Endothelial cell of umbilical vein (primary cell): Measurements from ENCODE around the gene TUBGCP3. TPM values are rescaled to one million over a fixed set of nuclear protein-coding genes. Genes with fewer than 3 reads are reported as not detected.

Source experiments
- BruUV-seq: library from RNA; stranded (reverse); fragments of 400-500 nt; replicated peaks from 2 replicates; lab custom pipeline; 2021; lab: Mats Ljungman, UMichigan
- CTCF ChIA-PET: fragments of 300-600, 350-600 bp; sonication (Branson Sonifier 250); formaldehyde crosslinking; loops from one replicate; lab custom pipeline; 2021; ENCODE audit warnings: antibody characterized with exemption, inconsistent platforms; lab: Charles Lee
- POLR2A ChIA-PET: fragments of 300-600, 350-600 bp; sonication (Branson Sonifier 250); formaldehyde crosslinking; loops from one replicate; lab custom pipeline; 2021; ENCODE audit warnings: antibody characterized with exemption, inconsistent platforms; lab: Charles Lee
- DNase-seq: peaks from one replicate; pipeline ENCODE4 v3.0.0-alpha.2; 2011; ENCODE audit warnings: low read depth, low spot score
- FAIRE-seq: peaks from 2 replicates; lab custom pipeline; 2011; peaks lifted over from hg19 to GRCh38; lab: Jason Lieb, UNC
- H2AFZ ChIP-seq: 2 replicates; pipeline ENCODE4 v1.6.0; 2012; ENCODE audit warnings: low read depth, low read length, control low read depth, inconsistent platforms
- H3K27ac ChIP-seq: 2 replicates; pipeline ENCODE4 v1.5.1; 2011; ENCODE audit warnings: low read depth, mild to moderate bottlenecking, control low read depth, low read length, moderate library complexity; ENCODE audit not compliant: insufficient read depth
- H3K27me3 ChIP-seq, 2 experiments: 2 replicates each; pipeline versions ENCODE4 v1.6.0 to v1.6.1; 2011; ENCODE audit warnings: low read length in 2 of 2, mixed read lengths in 1 of 2; ENCODE audit not compliant: control insufficient read depth in 2 of 2, insufficient read depth in 2 of 2
- H3K36me3 ChIP-seq, 2 experiments: 2 replicates in 1 of 2; 3 replicates in 1 of 2; pipeline ENCODE4 v1.5.1; 2011; ENCODE audit warnings: low read length in 2 of 2, mild to moderate bottlenecking in 1 of 2, moderate library complexity in 1 of 2; ENCODE audit not compliant: control insufficient read depth in 2 of 2, insufficient read depth in 2 of 2; ENCODE audit errors: extremely low read depth in 1 of 2
- H3K4me1 ChIP-seq: 3 replicates; pipeline ENCODE4 v1.5.1; 2011; ENCODE audit warnings: mild to moderate bottlenecking, low read length; ENCODE audit not compliant: control insufficient read depth, insufficient read depth; ENCODE audit errors: extremely low read depth
- H3K4me2 ChIP-seq: 2 replicates; pipeline ENCODE4 v1.6.1; 2011; ENCODE audit warnings: low read length, control low read depth, mixed read lengths; ENCODE audit not compliant: insufficient read depth
- H3K4me3 ChIP-seq, 3 experiments: fragments of 200-600 bp in 1 of 3; sonication (generic), shearing (Covaris generic) in 1 of 3; replicated peaks in 1 of 3; 2 replicates each; pipeline ENCODE4 v1.5.1; 2011 to 2016; ENCODE audit warnings: control low read depth in 3 of 3, low read length in 3 of 3, mild to moderate bottlenecking in 2 of 3, inconsistent platforms in 1 of 3, low read depth in 1 of 3, moderate library complexity in 1 of 3; ENCODE audit not compliant: insufficient read depth in 1 of 3
- H3K79me2 ChIP-seq: 2 replicates; pipeline ENCODE4 v1.6.0; 2012; ENCODE audit warnings: low read length, inconsistent platforms; ENCODE audit not compliant: control insufficient read depth, insufficient read depth
- H3K9ac ChIP-seq: replicated peaks from 2 replicates; pipeline ENCODE3; 2011; ENCODE audit warnings: low read length, control low read depth; ENCODE audit not compliant: insufficient read depth; ENCODE audit errors: extremely low read depth
- H3K9me1 ChIP-seq: replicated peaks from 3 replicates; pipeline ENCODE4 v1.6.0; 2011; ENCODE audit warnings: mild to moderate bottlenecking, low read length; ENCODE audit not compliant: control insufficient read depth, insufficient read depth; ENCODE audit errors: extremely low read depth
- H3K9me3 ChIP-seq: replicated peaks from 2 replicates; pipeline ENCODE4 v1.5.1; 2012; ENCODE audit warnings: low read length, inconsistent platforms; ENCODE audit not compliant: control insufficient read depth, insufficient read depth
- H4K20me1 ChIP-seq: replicated peaks from 2 replicates; pipeline ENCODE3; 2011; ENCODE audit warnings: mild to moderate bottlenecking, low read length; ENCODE audit not compliant: control insufficient read depth, insufficient read depth; ENCODE audit errors: extremely low read depth
- EZH2 ChIP-seq: IDR thresholded peaks from 2 replicates; pipeline ENCODE4 v1.6.1; 2012; ENCODE audit warnings: borderline replicate concordance, low read depth, mild to moderate bottlenecking, moderate library complexity, low read length, inconsistent platforms; ENCODE audit not compliant: severe bottlenecking
- FOS ChIP-seq: IDR thresholded peaks from 2 replicates; pipeline ENCODE4 v1.6.1; 2011; ENCODE audit warnings: mild to moderate bottlenecking, low read length, moderate library complexity, borderline replicate concordance; ENCODE audit not compliant: insufficient read depth
- GATA2 ChIP-seq: IDR thresholded peaks from 2 replicates; pipeline ENCODE4 v1.7.0; 2011; ENCODE audit warnings: low read depth, mild to moderate bottlenecking, moderate library complexity, mixed read lengths, low read length; ENCODE audit not compliant: insufficient read length, insufficient read depth
- JUN ChIP-seq: IDR thresholded peaks from 2 replicates; pipeline ENCODE4 v1.6.1; 2011; ENCODE audit warnings: borderline replicate concordance, low read depth; ENCODE audit not compliant: insufficient read length, insufficient read depth
- MYC ChIP-seq: IDR thresholded peaks from one replicate; pipeline ENCODE4 v1.6.1; 2011; ENCODE audit warnings: mild to moderate bottlenecking, low read depth, low read length
- POLR2A ChIP-seq: IDR thresholded peaks from 2 replicates; pipeline ENCODE4 v1.6.1; 2012; ENCODE audit warnings: low read depth, mild to moderate bottlenecking, control low read depth, low read length
- POLR2AphosphoS5 ChIP-seq: IDR thresholded peaks from 2 replicates; pipeline ENCODE4 v1.6.1; 2012; ENCODE audit warnings: low read depth, mild to moderate bottlenecking, control low read depth, low read length, moderate library complexity; ENCODE audit not compliant: insufficient read depth
- dilution Hi-C: fragments of 300-500 bp; cut with MboI; formaldehyde crosslinking; loops from one replicate; pipeline ENCODE4 v1.15.0; 2019; ENCODE audit warnings: low sequenced_read_pairs; ENCODE audit not compliant: extremely low pct_ligation_motif_present
- intact Hi-C: fragments of 100-400 bp; cut with micrococcal nuclease; formaldehyde crosslinking; loops from one replicate; pipeline ENCODE4 v1.10.0; 2022
- polyA plus RNA-seq, 4 experiments: library from polyadenylated mRNA; depleted of rRNA in 3 of 4; stranded (reverse) in 3 of 4; unstranded in 1 of 4; fragments of >200 nt; gene quantifications; 2 replicates each; pipeline versions ENCODE4 v1.2.1 to v1.2.3, GENCODE V29; 2011 to 2012; ENCODE audit warnings: missing spikeins in 1 of 4
- total RNA-seq: library from RNA; stranded (reverse); gene quantifications from 2 replicates; pipeline ENCODE4 v1.2.3, GENCODE V29; 2021
- TF ChIP-seq, protein P1 (sequence below), 2 donors: IDR thresholded peaks; 1 replicate in 1 of 2; 2 replicates in 1 of 2; pipeline ENCODE4 v1.5.1; 2011; ENCODE audit warnings: low read length in 2 of 2, mild to moderate bottlenecking in 2 of 2, moderate library complexity in 2 of 2, control low read depth in 1 of 2, inconsistent platforms in 1 of 2, low read depth in 1 of 2; ENCODE audit not compliant: insufficient read depth in 1 of 2; ENCODE audit errors: extremely low read depth in 1 of 2
- TF ChIP-seq, protein P2 (sequence below): IDR thresholded peaks from 2 replicates; pipeline ENCODE4 v1.6.1; 2011; ENCODE audit not compliant: insufficient read depth, insufficient read length

Gene TUBGCP3
- total and polyA plus RNA-seq, 2 donors (not counting 3 experiments of a cell fraction or from before 2014, with no cell fraction given) = 36.4 to 47.7 TPM

DNA sequence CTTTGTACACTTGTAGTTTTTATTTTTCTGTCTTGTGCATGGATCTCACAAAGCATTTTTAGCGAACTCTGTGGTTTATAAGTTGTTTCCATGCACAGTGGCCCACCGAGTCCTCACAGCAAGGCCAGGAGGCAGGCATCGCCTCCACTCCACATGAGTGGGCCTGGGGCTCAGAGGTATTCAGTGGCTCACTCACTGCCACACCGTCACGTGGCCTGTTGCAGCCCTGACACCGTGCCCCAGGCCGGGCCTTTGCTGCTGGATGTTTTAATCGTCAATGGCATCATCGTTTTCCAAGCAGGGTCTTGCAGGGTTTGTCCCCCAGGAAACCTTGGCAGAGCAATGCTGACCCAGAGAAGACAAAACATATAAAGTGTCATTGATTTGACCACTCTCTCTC is 152.0 kb downstream of the TUBGCP3 start:
- no peaks in the 10 kb centered on the region for H3K27me3 ChIP-seq
- H4K20me1 ChIP-seq = no peaks in the 10 kb centered on the region
- no peaks in the 10 kb centered on the region for H3K36me3 ChIP-seq
- H3K27ac ChIP-seq = no peak overlapping the region
- ChIA-PET POLR2A (no interaction called here), CTCF (no interaction called here)
- no peaks in the 10 kb centered on the region for H3K4me1 ChIP-seq
- H3K9ac ChIP-seq = no peak overlapping the region
- no peak overlapping the region for H3K4me2 ChIP-seq
- no TSS peak for BruUV-seq
- no peak for DNase-seq
- H3K79me2 ChIP-seq = no peaks in the 10 kb centered on the region
- TF ChIP-seq MYC = no peak
- TF ChIP-seq POLR2AphosphoS5 = no peak
- no peak for TF ChIP-seq GATA2
- TF ChIP-seq, protein P1, sequence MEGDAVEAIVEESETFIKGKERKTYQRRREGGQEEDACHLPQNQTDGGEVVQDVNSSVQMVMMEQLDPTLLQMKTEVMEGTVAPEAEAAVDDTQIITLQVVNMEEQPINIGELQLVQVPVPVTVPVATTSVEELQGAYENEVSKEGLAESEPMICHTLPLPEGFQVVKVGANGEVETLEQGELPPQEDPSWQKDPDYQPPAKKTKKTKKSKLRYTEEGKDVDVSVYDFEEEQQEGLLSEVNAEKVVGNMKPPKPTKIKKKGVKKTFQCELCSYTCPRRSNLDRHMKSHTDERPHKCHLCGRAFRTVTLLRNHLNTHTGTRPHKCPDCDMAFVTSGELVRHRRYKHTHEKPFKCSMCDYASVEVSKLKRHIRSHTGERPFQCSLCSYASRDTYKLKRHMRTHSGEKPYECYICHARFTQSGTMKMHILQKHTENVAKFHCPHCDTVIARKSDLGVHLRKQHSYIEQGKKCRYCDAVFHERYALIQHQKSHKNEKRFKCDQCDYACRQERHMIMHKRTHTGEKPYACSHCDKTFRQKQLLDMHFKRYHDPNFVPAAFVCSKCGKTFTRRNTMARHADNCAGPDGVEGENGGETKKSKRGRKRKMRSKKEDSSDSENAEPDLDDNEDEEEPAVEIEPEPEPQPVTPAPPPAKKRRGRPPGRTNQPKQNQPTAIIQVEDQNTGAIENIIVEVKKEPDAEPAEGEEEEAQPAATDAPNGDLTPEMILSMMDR (IDR thresholded peaks at IDR 0.05; ENCODE audit: extremely low read depth in 1 of 2, insufficient read depth in 1 of 2, low read depth in 1 of 2, low read length in 2 of 2) = no peak
- TF ChIP-seq FOS = no peak
- TF ChIP-seq EZH2 = no peak
- TF ChIP-seq JUN = no peak
- TF ChIP-seq, protein P2, sequence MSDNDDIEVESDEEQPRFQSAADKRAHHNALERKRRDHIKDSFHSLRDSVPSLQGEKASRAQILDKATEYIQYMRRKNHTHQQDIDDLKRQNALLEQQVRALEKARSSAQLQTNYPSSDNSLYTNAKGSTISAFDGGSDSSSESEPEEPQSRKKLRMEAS = no peak
- no peak for TF ChIP-seq POLR2A
- dilution Hi-C loops = no loop called here
- intact Hi-C loops = no loop called here
- H3K9me3 ChIP-seq = no peaks in the 10 kb centered on the region
- no peak overlapping the region for H2AFZ ChIP-seq
- H3K9me1 ChIP-seq = no peaks in the 10 kb centered on the region
- no peak for FAIRE-seq
- H3K4me3 ChIP-seq = no peak overlapping the region

Other genes with a start within 250 kb of the TUBGCP3 start
- gene SPACA7, start 211.8 kb downstream of the TUBGCP3 start, total RNA-seq = not detected in 2 replicates
- not detected in 2 replicates for gene SPACA7, start 211.8 kb downstream of the TUBGCP3 start, polyA plus RNA-seq
- 71.7 and 88.1 TPM in 2 replicates for gene ATP11A, start 101.9 kb upstream of the TUBGCP3 start, total RNA-seq
- gene ATP11A, start 101.9 kb upstream of the TUBGCP3 start, polyA plus RNA-seq = 15.7 and 16.5 TPM in 2 replicates